IMR-90 (cell line): ENCODE data around the gene TMEM269. TPM values are rescaled to one million over a fixed set of nuclear protein-coding genes. Genes with fewer than 3 reads are reported as not detected.

Source experiments
- ATAC-seq: fragments of 200-7000 bp; cut with Tn5 transposase; 2 replicates; pipeline ENCODE4 v1.9.1; 2020; ENCODE audit warnings: low read depth, mild to moderate bottlenecking, moderate library complexity
- BruUV-seq: library from RNA; stranded (reverse); fragments of 400-500 nt; replicated peaks from 2 replicates; lab custom pipeline; 2021; lab: Mats Ljungman, UMichigan
- CTCF ChIA-PET: fragments of 300-600 bp; formaldehyde crosslinking; extraction: SDS; loops from one replicate; lab custom pipeline; 2021; ENCODE audit warnings: antibody characterized with exemption; lab: Yijun Ruan, JAX
- POLR2A ChIA-PET: fragments of 300-600 bp; sonication (Branson Sonifier 250); formaldehyde crosslinking; loops from one replicate; lab custom pipeline; 2022; ENCODE audit warnings: antibody characterized with exemption; ENCODE audit not compliant: unreplicated experiment; lab: Charles Lee
- DNase-seq: peaks from one replicate; pipeline ENCODE4 v3.0.0; 2013
- H2AFZ ChIP-seq: replicated peaks from 2 replicates; pipeline ENCODE3; 2013; ENCODE audit warnings: low read length, mild to moderate bottlenecking; ENCODE audit not compliant: poor library complexity
- H2AK5ac ChIP-seq: 2 replicates; pipeline ENCODE4 v1.6.1; 2013; ENCODE audit warnings: low read depth, low read length, inconsistent platforms
- H2AK9ac ChIP-seq: replicated peaks from 2 replicates; pipeline ENCODE3; 2013; ENCODE audit warnings: mild to moderate bottlenecking, low read depth, low read length, moderate library complexity; ENCODE audit not compliant: poor library complexity
- H2BK120ac ChIP-seq: 2 replicates; pipeline ENCODE4 v1.6.1; 2013; ENCODE audit warnings: low read depth, low read length, inconsistent platforms
- H2BK15ac ChIP-seq: 3 replicates; pipeline ENCODE4 v1.6.1; 2013; ENCODE audit warnings: low read depth, low read length, inconsistent platforms
- H2BK20ac ChIP-seq: 2 replicates; pipeline ENCODE4 v1.6.1; 2013; ENCODE audit warnings: low read depth, mild to moderate bottlenecking, inconsistent platforms, low read length, moderate library complexity
- H2BK5ac ChIP-seq: 2 replicates; pipeline ENCODE4 v1.6.1; 2013; ENCODE audit warnings: mild to moderate bottlenecking, low read depth, low read length, inconsistent platforms; ENCODE audit not compliant: poor library complexity, severe bottlenecking
- H3K14ac ChIP-seq: replicated peaks from 2 replicates; pipeline ENCODE4 v1.6.1; 2013; ENCODE audit warnings: low read depth, low read length, inconsistent platforms
- H3K18ac ChIP-seq: 2 replicates; pipeline ENCODE4 v1.6.1; 2013; ENCODE audit warnings: low read depth, low read length, control low read depth
- H3K23ac ChIP-seq: 2 replicates; pipeline ENCODE4 v1.6.1; 2013; ENCODE audit warnings: low read depth, low read length, inconsistent platforms
- H3K27ac ChIP-seq: 2 replicates; pipeline ENCODE4 v1.5.1; 2013; ENCODE audit warnings: mild to moderate bottlenecking, control low read depth, low read length; ENCODE audit not compliant: insufficient read depth
- H3K27me3 ChIP-seq: 2 replicates; pipeline ENCODE4 v1.6.1; 2013; ENCODE audit warnings: low read length; ENCODE audit not compliant: control insufficient read depth, insufficient read depth
- H3K36me3 ChIP-seq: 2 replicates; pipeline ENCODE4 v1.6.1; 2013; ENCODE audit warnings: low read length, mixed read lengths; ENCODE audit not compliant: control insufficient read depth, insufficient read depth
- H3K4ac ChIP-seq: 2 replicates; pipeline ENCODE4 v1.6.1; 2013; ENCODE audit warnings: low read depth, low read length, inconsistent platforms
- H3K4me1 ChIP-seq: 2 replicates; pipeline ENCODE4 v1.6.1; 2013; ENCODE audit warnings: low read length, mixed read lengths; ENCODE audit not compliant: control insufficient read depth, insufficient read depth
- H3K4me2 ChIP-seq: 2 replicates; pipeline ENCODE4 v1.6.1; 2013; ENCODE audit warnings: low read depth, mild to moderate bottlenecking, control low read depth, low read length, moderate library complexity
- H3K4me3 ChIP-seq: 2 replicates; pipeline ENCODE4 v1.5.1; 2013; ENCODE audit warnings: low read depth, mild to moderate bottlenecking, control low read depth, low read length, moderate library complexity; ENCODE audit not compliant: insufficient read depth
- H3K56ac ChIP-seq: 2 replicates; pipeline ENCODE4 v1.6.1; 2013; ENCODE audit warnings: low read length, inconsistent platforms; ENCODE audit not compliant: insufficient read depth; ENCODE audit errors: extremely low read depth
- H3K79me1 ChIP-seq, 2 experiments: 2 replicates each; pipeline ENCODE4 v1.6.1; 2013; ENCODE audit warnings: low read length in 2 of 2, inconsistent platforms in 1 of 2, low read depth in 1 of 2
- H3K9ac ChIP-seq: 2 replicates; pipeline ENCODE4 v1.6.1; 2013; ENCODE audit warnings: low read depth, low read length, control low read depth
- H3K9me1 ChIP-seq: 2 replicates; pipeline ENCODE4 v1.6.1; 2013; ENCODE audit warnings: low read length, inconsistent platforms; ENCODE audit not compliant: insufficient read depth
- H3K9me3 ChIP-seq: 2 replicates; pipeline ENCODE4 v1.6.1; 2013; ENCODE audit warnings: low read length; ENCODE audit not compliant: control insufficient read depth, insufficient read depth
- H4K20me1 ChIP-seq: 2 replicates; pipeline ENCODE4 v1.6.1; 2013; ENCODE audit warnings: low read length, inconsistent platforms; ENCODE audit not compliant: insufficient read depth
- H4K5ac ChIP-seq: 2 replicates; pipeline ENCODE4 v1.6.1; 2013; ENCODE audit warnings: mild to moderate bottlenecking, low read depth, low read length, control low read depth
- H4K8ac ChIP-seq, 2 experiments: 2 replicates each; pipeline ENCODE4 v1.6.1; 2013; ENCODE audit warnings: low read depth in 2 of 2, low read length in 2 of 2, control low read depth in 1 of 2, inconsistent platforms in 1 of 2
- H4K91ac ChIP-seq: 2 replicates; pipeline ENCODE4 v1.6.1; 2013; ENCODE audit warnings: low read depth, low read length, inconsistent platforms; ENCODE audit not compliant: insufficient read depth
- MAZ ChIP-seq: IDR thresholded peaks from 2 replicates; pipeline ENCODE4 v1.6.1; 2012; ENCODE audit warnings: low read depth, mild to moderate bottlenecking, low read length, improper control_type of control experiment, moderate library complexity, borderline replicate concordance
- RFX5 ChIP-seq: IDR thresholded peaks from 2 replicates; pipeline ENCODE4 v1.8.0; 2012; ENCODE audit warnings: low read depth, mild to moderate bottlenecking, low read length, moderate library complexity
- WGBS, 2 experiments: methylation state at CpG; one replicate each; pipeline versions ENCODE4 v1.1.5 to v1.1.7; 2013; ENCODE audit warnings: missing lambda C conversion rate in 2 of 2; ENCODE audit not compliant: insufficient read length in 1 of 2; ENCODE audit errors: extremely low coverage in 2 of 2; 5-methylcytosine and 5-hydroxymethylcytosine counted together
- dilution Hi-C: fragments of 300-500 bp; cut with HindIII; formaldehyde crosslinking; loops from one replicate; pipeline ENCODE4 v1.14.3; 2018; ENCODE audit warnings: low sequenced_read_pairs; ENCODE audit not compliant: unreplicated experiment
- in situ Hi-C: fragments of 300-500 bp; cut with MboI; formaldehyde crosslinking; loops from 3 replicates; pipeline ENCODE4 v1.14.3; 2019; ENCODE audit warnings: low sequenced_read_pairs, inconsistent platforms, mixed read lengths
- intact Hi-C: fragments of 100-400 bp; cut with micrococcal nuclease; formaldehyde crosslinking; loops from 2 replicates; pipeline ENCODE4 v1.10.0; 2022
- polyA plus RNA-seq, 3 experiments: library from polyadenylated mRNA; depleted of rRNA; stranded (reverse); fragments of >200 nt; gene quantifications; 2 replicates each; pipeline ENCODE4 v1.2.3, GENCODE V29; 2012; ENCODE audit warnings: low replicate concordance in 1 of 3
- total RNA-seq: library from RNA; depleted of rRNA; stranded (reverse); fragments of >200 nt; gene quantifications from 2 replicates; pipeline ENCODE4 v1.2.3, GENCODE V29; 2012

Gene TMEM269
- total and polyA plus RNA-seq, 2 of the 4 experiments (the other 2 are of a cell fraction): not detected

- no peak overlapping the region for H3K27ac ChIP-seq
- peaks cover 3% of the 10 kb centered on the region; the same call in 1 of the 2 replicates for H3K4me1 ChIP-seq
- no peak overlapping the region for H3K9ac ChIP-seq
- H3K9me1 ChIP-seq: peaks cover 5% of the 10 kb centered on the region; the same call in 1 of the 2 replicates
- no peaks in the 10 kb centered on the region; the same call in 1 of the 2 replicates for H4K20me1 ChIP-seq
- in situ Hi-C loops: loop anchor here (10.0 kb wide), 1 partner anchor 127 kb away; no protein-coding TSS in a partner anchor
- H3K18ac ChIP-seq: no peak overlapping the region
- no peak overlapping the region for H4K8ac ChIP-seq
- no peak overlapping the region for H2BK15ac ChIP-seq
- H3K23ac ChIP-seq: no peak overlapping the region
- ATAC-seq (no peak), DNase-seq (no peak)
- no peak overlapping the region for H2AFZ ChIP-seq
- H3K4ac ChIP-seq: no peak overlapping the region
- WGBS, 2 experiments: no CpG with 5 or more reads among the region's 1 CpG
- no peak overlapping the region for H2BK5ac ChIP-seq
- H3K9me3 ChIP-seq: no peaks in the 10 kb centered on the region
- no peak overlapping the region for H3K4me2 ChIP-seq
- no peak overlapping the region for H3K56ac ChIP-seq
- H3K4me3 ChIP-seq: no peak overlapping the region
- no peaks in the 10 kb centered on the region for H3K27me3 ChIP-seq
- H3K79me1 ChIP-seq: no peaks in the 10 kb centered on the region; a peak in 1 of 4 replicates
- no TSS peak for BruUV-seq
- TF ChIP-seq RFX5 (no peak), MAZ (no peak)
- intact Hi-C loops: no loop called here
- H2BK20ac ChIP-seq: no peak overlapping the region
- H2AK9ac ChIP-seq: no peak overlapping the region
- H2BK120ac ChIP-seq: no peak overlapping the region
- POLR2A ChIA-PET: no interaction called here
- no peak overlapping the region for H3K14ac ChIP-seq
- H3K36me3 ChIP-seq: no peaks in the 10 kb centered on the region; the same call in 1 of the 2 replicates
- H4K91ac ChIP-seq: no peak overlapping the region
- dilution Hi-C loops: no loop called here
- H2AK5ac ChIP-seq: no peak overlapping the region
- CTCF ChIA-PET: no interaction called here
- no peak overlapping the region for H4K5ac ChIP-seq
Measured at GRCh38 chr1:42788021-42788420, 3.2 kb downstream of the TMEM269 start.
